H9 (cell line): ENCODE data around the gene PRR11. TPM values are rescaled to one million over a fixed set of nuclear protein-coding genes. Genes with fewer than 3 reads are reported as not detected.

Experiments used
- DNase-seq: peaks from one replicate; pipeline ENCODE4 v3.0.0-alpha.2; 2017
- H2AFZ ChIP-seq: one replicate; pipeline ENCODE4 v1.6.1; 2013; ENCODE audit warnings: mild to moderate bottlenecking, low read length, control low read depth, moderate library complexity
- H2AK5ac ChIP-seq: 2 replicates; pipeline ENCODE4 v1.6.1; 2013; ENCODE audit warnings: low read length, control low read depth, mixed read lengths; ENCODE audit not compliant: insufficient read length
- H2BK120ac ChIP-seq: one replicate; pipeline ENCODE4 v1.6.1; 2013; ENCODE audit warnings: low read depth, mild to moderate bottlenecking, low read length, control low read depth, inconsistent platforms; ENCODE audit not compliant: poor library complexity, severe bottlenecking
- H2BK12ac ChIP-seq: 2 replicates; pipeline ENCODE4 v1.6.1; 2013; ENCODE audit warnings: low read length, control low read depth, mixed read lengths, low read depth; ENCODE audit not compliant: insufficient read length
- H2BK15ac ChIP-seq: 2 replicates; pipeline ENCODE4 v1.6.1; 2013; ENCODE audit warnings: low read depth, low read length, control low read depth
- H2BK20ac ChIP-seq: one replicate; pipeline ENCODE4 v1.6.1; 2013; ENCODE audit warnings: low read depth, mild to moderate bottlenecking, low read length, control low read depth, inconsistent platforms; ENCODE audit not compliant: poor library complexity, severe bottlenecking
- H2BK5ac ChIP-seq: 2 replicates; pipeline ENCODE4 v1.6.1; 2013; ENCODE audit warnings: low read length, control low read depth, mixed read lengths; ENCODE audit not compliant: insufficient read length
- H3K14ac ChIP-seq: 2 replicates; pipeline ENCODE4 v1.6.1; 2013; ENCODE audit warnings: low read length, control low read depth; ENCODE audit not compliant: insufficient read depth
- H3K18ac ChIP-seq: 2 replicates; pipeline ENCODE4 v1.6.1; 2013; ENCODE audit warnings: low read depth, mild to moderate bottlenecking, mixed read lengths, low read length, control low read depth; ENCODE audit not compliant: insufficient read length
- H3K23ac ChIP-seq: 2 replicates; pipeline ENCODE4 v1.6.1; 2013; ENCODE audit warnings: low read length, control low read depth, mixed read lengths, low read depth; ENCODE audit not compliant: insufficient read length
- H3K23me2 ChIP-seq: 2 replicates; pipeline ENCODE4 v1.6.1; 2013; ENCODE audit warnings: low read depth, mild to moderate bottlenecking, mixed read lengths, low read length, control low read depth; ENCODE audit not compliant: insufficient read length, poor library complexity, severe bottlenecking
- H3K27ac ChIP-seq: 2 replicates; pipeline ENCODE4 v1.5.1; 2013; ENCODE audit warnings: low read length, control low read depth, mixed read lengths, low read depth; ENCODE audit not compliant: insufficient read length
- H3K27me3 ChIP-seq: 2 replicates; pipeline ENCODE4 v1.6.1; 2013; ENCODE audit warnings: low read length, control low read depth, inconsistent platforms; ENCODE audit not compliant: insufficient read depth
- H3K4ac ChIP-seq: 2 replicates; pipeline ENCODE4 v1.6.1; 2013; ENCODE audit warnings: low read depth, mild to moderate bottlenecking, control low read depth, inconsistent platforms, low read length, moderate library complexity
- H3K4me1 ChIP-seq: 2 replicates; pipeline ENCODE4 v1.6.1; 2013; ENCODE audit warnings: low read length, control low read depth, inconsistent platforms; ENCODE audit not compliant: insufficient read depth
- H3K4me2 ChIP-seq: 2 replicates; pipeline ENCODE4 v1.6.1; 2013; ENCODE audit warnings: low read length, control low read depth, mixed read lengths; ENCODE audit not compliant: insufficient read length, insufficient read depth
- H3K56ac ChIP-seq: 2 replicates; pipeline ENCODE4 v1.6.1; 2013; ENCODE audit warnings: low read depth, mild to moderate bottlenecking, mixed read lengths, low read length, control low read depth; ENCODE audit not compliant: insufficient read length
- H3K79me1 ChIP-seq: 2 replicates; pipeline ENCODE4 v1.6.1; 2013; ENCODE audit warnings: low read depth, mild to moderate bottlenecking, moderate library complexity, low read length, control low read depth, inconsistent platforms; ENCODE audit not compliant: insufficient read depth, poor library complexity, severe bottlenecking
- H3K79me2 ChIP-seq: 2 replicates; pipeline ENCODE4 v1.6.1; 2013; ENCODE audit warnings: low read length, control low read depth, inconsistent platforms; ENCODE audit not compliant: insufficient read depth
- H3K9ac ChIP-seq: 2 replicates; pipeline ENCODE4 v1.6.1; 2013; ENCODE audit warnings: low read length, control low read depth, mixed read lengths; ENCODE audit not compliant: insufficient read length; ENCODE audit errors: extremely low read depth
- H3K9me3 ChIP-seq: one replicate; pipeline ENCODE4 v1.6.1; 2013; ENCODE audit warnings: low read depth, low read length, inconsistent platforms; ENCODE audit not compliant: control insufficient read depth
- H3T11ph ChIP-seq: one replicate; pipeline ENCODE4 v1.6.1; 2013; ENCODE audit warnings: mild to moderate bottlenecking, low read length, control low read depth, inconsistent platforms
- H4K20me1 ChIP-seq: one replicate; pipeline ENCODE4 v1.6.1; 2013; ENCODE audit not compliant: control insufficient read depth, insufficient read length, insufficient read depth
- H4K5ac ChIP-seq: 2 replicates; pipeline ENCODE4 v1.6.1; 2013; ENCODE audit warnings: low read depth, mild to moderate bottlenecking, mixed read lengths, low read length, control low read depth; ENCODE audit not compliant: insufficient read length
- H4K8ac ChIP-seq: replicated peaks from 2 replicates; pipeline ENCODE4 v1.6.1; 2013; ENCODE audit warnings: low read length, control low read depth, mixed read lengths, low read depth; ENCODE audit not compliant: insufficient read length
- H4K91ac ChIP-seq: 2 replicates; pipeline ENCODE4 v1.6.1; 2013; ENCODE audit warnings: low read depth, mild to moderate bottlenecking, moderate library complexity, mixed read lengths, low read length, control low read depth; ENCODE audit not compliant: insufficient read length
- H3K27ac Mint-ChIP-seq, 3 experiments: 2 replicates in 2 of 3; 3 replicates in 1 of 3; pipeline ENCODE4 v1.8.0; 2020 to 2021; ENCODE audit warnings: mixed read lengths in 3 of 3, mild to moderate bottlenecking in 1 of 3, moderate library complexity in 1 of 3
- H3K27me3 Mint-ChIP-seq: 2 replicates; pipeline ENCODE4 v1.8.0; 2021; ENCODE audit warnings: low read depth, mild to moderate bottlenecking, moderate library complexity, mixed read lengths
- H3K36me3 Mint-ChIP-seq, 3 experiments: 2 replicates in 2 of 3; 3 replicates in 1 of 3; pipeline ENCODE4 v1.8.0; 2020 to 2021; ENCODE audit warnings: low read depth in 3 of 3, mixed read lengths in 3 of 3; ENCODE audit not compliant: insufficient read depth in 1 of 3
- H3K4me1 Mint-ChIP-seq, 2 experiments: 2 replicates each; pipeline ENCODE4 v1.8.0; 2020; ENCODE audit warnings: mixed read lengths in 2 of 2
- H3K4me3 Mint-ChIP-seq, 2 experiments: 2 replicates in 1 of 2; 3 replicates in 1 of 2; pipeline ENCODE4 v1.8.0; 2020 to 2021; ENCODE audit warnings: mild to moderate bottlenecking in 2 of 2, mixed read lengths in 2 of 2, moderate library complexity in 1 of 2
- H3K9me3 Mint-ChIP-seq, 2 experiments: 2 replicates in 1 of 2; 3 replicates in 1 of 2; pipeline ENCODE4 v1.8.0; 2020; ENCODE audit warnings: mild to moderate bottlenecking in 2 of 2, mixed read lengths in 2 of 2, moderate library complexity in 1 of 2
- CTCF ChIP-seq: fragments of 200-600 bp; sonication (generic); conservative IDR thresholded peaks from 3 replicates; pipeline ENCODE4 v1.8.0; 2021; ENCODE audit warnings: antibody characterized with exemption, mild to moderate bottlenecking
- total RNA-seq: library from RNA; stranded (reverse); gene quantifications from 2 replicates; pipeline ENCODE4 v1.2.1, GENCODE V29; 2021

The PRR11 gene
- total RNA-seq, 1 experiment from 2014 or later: 70.7 TPM

GRCh38 chr17:59234631-59235030 lies 79.1 kb downstream of the PRR11 start:
- Histone ChIP-seq H2BK20ac (no peak overlapping the region), H2BK120ac (no peak overlapping the region), H3K56ac (no peak overlapping the region), H4K8ac (no peak overlapping the region), H3K4me2 (no peak overlapping the region), H3K27me3 (no peaks in the 10 kb centered on the region), H3K23ac (no peak overlapping the region), H3T11ph (no peak overlapping the region), H3K4ac (no peak overlapping the region), H4K91ac (no peak overlapping the region), H4K5ac (no peak overlapping the region), H3K14ac (no peak overlapping the region), H3K27ac (no peak overlapping the region), H2BK12ac (no peak overlapping the region), H3K9me3 (no peaks in the 10 kb centered on the region), H2AK5ac (no peak overlapping the region), H2BK5ac (no peak overlapping the region), H3K18ac (no peak overlapping the region), H3K9ac (no peak overlapping the region), H2AFZ (no peak overlapping the region), H3K23me2 (no peaks in the 10 kb centered on the region), H3K79me1 (no peaks in the 10 kb centered on the region), H3K79me2 (no peaks in the 10 kb centered on the region), H2BK15ac (no peak overlapping the region), H3K4me1 (no peaks in the 10 kb centered on the region), H4K20me1 (no peaks in the 10 kb centered on the region)
- Mint-ChIP-seq H3K4me1 (no peaks in the 10 kb centered on the region), H3K9me3 (no peaks in the 10 kb centered on the region), H3K27me3 (no peaks in the 10 kb centered on the region), H3K27ac (no peak overlapping the region), H3K4me3 (no peak overlapping the region), H3K36me3 (no peaks in the 10 kb centered on the region; a peak in 1 of 7 replicates)
- TF ChIP-seq CTCF: no peak
- DNase-seq: no peak
